Measurements from ENCODE around the gene TNFRSF21.

TNFRSF21 gene

DNA sequence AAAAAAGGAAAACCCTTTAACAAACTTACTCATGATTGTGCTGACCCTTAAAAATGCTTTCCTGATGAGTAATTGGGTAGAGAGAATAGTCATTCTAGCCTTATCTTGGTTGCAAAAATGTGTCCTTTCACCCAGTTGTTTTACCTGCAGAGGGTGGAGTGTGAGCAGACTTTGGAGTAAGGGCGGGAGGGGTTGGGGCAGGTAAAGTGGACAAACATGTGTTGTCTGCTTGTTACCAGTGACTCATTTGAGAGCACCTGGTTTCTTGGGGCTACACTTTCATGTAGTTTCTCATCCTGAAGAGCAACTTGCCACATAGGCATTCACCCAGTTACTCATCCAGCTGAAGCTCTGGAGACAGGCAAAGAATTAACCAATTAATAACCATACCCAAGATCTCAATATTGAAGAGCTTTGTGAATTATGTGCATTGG is 121.1 kb downstream of the TNFRSF21 start:
- no peak overlapping the region for H3K27ac ChIP-seq (ENCODE audit: low read depth, low read length)
- no peak overlapping the region for H3K4me3 ChIP-seq (ENCODE audit: low read depth in 1 of 5, low read length in 5 of 5)
- H3K9ac ChIP-seq (ENCODE audit: low read length in 5 of 5), result no peak overlapping the region
- H3K36me3 ChIP-seq (ENCODE audit: control insufficient read depth in 5 of 5, insufficient read depth in 5 of 5, low read length in 5 of 5), result no peaks in the 10 kb centered on the region
- H3K27me3 ChIP-seq (ENCODE audit: control insufficient read depth in 5 of 5, insufficient read depth in 4 of 5, low read length in 5 of 5), result no peaks in the 10 kb centered on the region
- no peaks in the 10 kb centered on the region for H3K9me3 ChIP-seq (ENCODE audit: control insufficient read depth in 5 of 5, low read length in 5 of 5)
- no peaks in the 10 kb centered on the region for H3K4me1 ChIP-seq (ENCODE audit: control insufficient read depth in 5 of 5, insufficient read depth in 5 of 5, low read length in 5 of 5)

DNA sequence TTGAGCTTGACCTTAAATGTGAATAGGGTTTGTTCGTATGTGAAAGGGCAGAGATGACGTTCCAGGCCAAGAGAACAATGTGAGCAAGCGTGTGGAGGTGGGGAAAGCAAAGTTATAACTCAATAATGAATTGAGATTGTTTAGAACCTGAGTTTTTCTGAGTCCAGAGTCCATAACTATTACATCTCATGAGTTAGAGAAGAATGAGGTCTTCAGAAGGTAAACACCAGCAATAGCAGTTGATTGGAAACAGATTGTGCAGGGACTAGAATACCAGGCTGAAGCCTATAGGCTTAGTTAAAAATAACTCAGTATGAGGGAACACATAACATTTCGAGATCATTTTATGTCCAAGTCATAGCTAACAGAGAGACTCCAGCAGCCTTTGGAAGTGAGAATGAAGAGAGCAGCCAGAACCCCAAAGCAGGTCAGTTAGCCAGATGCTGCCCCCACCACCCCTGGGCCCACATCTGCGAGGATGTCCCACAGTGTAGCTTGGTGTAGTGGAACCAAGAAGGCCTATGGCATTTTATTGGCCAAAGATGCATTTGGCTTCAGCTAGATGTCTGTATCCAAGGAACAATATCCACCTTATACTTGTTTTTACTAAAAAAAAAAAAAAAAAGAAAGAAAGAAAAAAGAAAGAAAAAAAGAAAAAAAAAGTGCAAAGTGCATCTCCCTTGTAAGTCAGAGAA is 121.7 kb downstream of the TNFRSF21 start:
- H3K9me3 ChIP-seq (ENCODE audit: control insufficient read depth in 5 of 5, low read length in 5 of 5), result no peaks in the 10 kb centered on the region
- H3K9ac ChIP-seq (ENCODE audit: low read length in 5 of 5), result no peak overlapping the region
- no peaks in the 10 kb centered on the region for H3K27me3 ChIP-seq (ENCODE audit: control insufficient read depth in 5 of 5, insufficient read depth in 4 of 5, low read length in 5 of 5)
- H3K4me1 ChIP-seq (ENCODE audit: control insufficient read depth in 5 of 5, insufficient read depth in 5 of 5, low read length in 5 of 5), result no peaks in the 10 kb centered on the region
- no peak overlapping the region for H3K27ac ChIP-seq (ENCODE audit: low read depth, low read length)
- H3K36me3 ChIP-seq (ENCODE audit: control insufficient read depth in 5 of 5, insufficient read depth in 5 of 5, low read length in 5 of 5), result no peaks in the 10 kb centered on the region
- no peak overlapping the region for H3K4me3 ChIP-seq (ENCODE audit: low read depth in 1 of 5, low read length in 5 of 5)

DNA sequence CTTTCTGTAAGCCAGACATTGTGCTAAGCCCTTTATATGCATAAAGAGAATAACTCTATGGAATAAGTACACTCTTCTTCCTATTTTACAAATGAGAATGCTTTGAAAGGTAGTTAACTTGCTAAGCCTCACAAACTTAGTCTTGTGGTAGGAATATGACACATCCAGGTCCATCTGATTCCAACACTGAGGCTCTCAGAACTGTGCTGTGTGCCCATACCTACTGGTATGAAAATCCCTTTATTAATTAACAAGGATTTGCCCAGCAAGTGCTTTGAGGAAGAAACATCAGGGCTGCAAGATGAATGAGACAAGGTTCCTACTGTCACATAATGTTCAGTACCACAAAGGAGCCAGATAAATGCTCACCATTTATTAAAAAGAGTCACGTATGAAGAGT is 122.6 kb downstream of the TNFRSF21 start:
- Histone ChIP-seq H3K36me3 (ENCODE audit: control insufficient read depth in 5 of 5, insufficient read depth in 5 of 5, low read length in 5 of 5) (no peaks in the 10 kb centered on the region), H3K9me3 (ENCODE audit: control insufficient read depth in 5 of 5, low read length in 5 of 5) (no peaks in the 10 kb centered on the region), H3K27ac (ENCODE audit: low read depth, low read length) (no peak overlapping the region), H3K4me1 (ENCODE audit: control insufficient read depth in 5 of 5, insufficient read depth in 5 of 5, low read length in 5 of 5) (no peaks in the 10 kb centered on the region), H3K4me3 (ENCODE audit: low read depth in 1 of 5, low read length in 5 of 5) (no peak overlapping the region), H3K27me3 (ENCODE audit: control insufficient read depth in 5 of 5, insufficient read depth in 4 of 5, low read length in 5 of 5) (no peaks in the 10 kb centered on the region), H3K9ac (ENCODE audit: low read length in 5 of 5) (no peak overlapping the region)

DNA sequence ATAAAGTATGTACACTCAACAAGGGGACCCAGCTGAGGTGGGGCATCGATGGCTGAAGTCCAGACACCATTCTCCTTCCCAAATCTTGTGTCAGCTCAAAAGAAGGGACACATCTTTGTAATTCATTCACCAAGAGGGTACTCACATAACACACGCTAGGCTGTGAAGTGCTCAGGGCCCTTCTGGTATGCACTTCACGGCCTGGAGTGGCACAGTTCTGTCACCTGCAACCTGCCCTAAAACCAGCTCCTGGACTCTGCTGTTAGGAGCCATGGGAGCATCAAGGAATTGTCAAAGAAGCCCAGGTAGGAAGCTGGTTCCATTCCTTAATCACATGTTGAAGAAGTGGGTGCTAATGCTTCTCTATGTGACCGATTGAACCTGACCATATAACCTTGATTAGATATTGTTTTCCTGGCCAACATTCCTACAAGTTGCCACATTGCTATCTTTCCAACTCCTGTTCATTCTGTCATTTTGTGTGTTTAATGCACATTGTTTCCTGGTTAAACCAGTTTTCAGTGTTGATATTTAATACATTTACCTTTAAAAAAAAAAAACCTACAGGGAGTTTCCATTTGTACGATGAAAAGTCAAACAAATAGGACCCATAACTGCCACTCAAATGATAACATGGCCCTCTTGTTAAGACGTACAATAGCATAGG is 127.3 kb downstream of the TNFRSF21 start:
- Histone ChIP-seq H3K9me3 (ENCODE audit: control insufficient read depth in 5 of 5, low read length in 5 of 5) (no peaks in the 10 kb centered on the region), H3K4me1 (ENCODE audit: control insufficient read depth in 5 of 5, insufficient read depth in 5 of 5, low read length in 5 of 5) (no peaks in the 10 kb centered on the region), H3K36me3 (ENCODE audit: control insufficient read depth in 5 of 5, insufficient read depth in 5 of 5, low read length in 5 of 5) (no peaks in the 10 kb centered on the region), H3K27me3 (ENCODE audit: control insufficient read depth in 5 of 5, insufficient read depth in 4 of 5, low read length in 5 of 5) (no peaks in the 10 kb centered on the region), H3K4me3 (ENCODE audit: low read depth in 1 of 5, low read length in 5 of 5) (no peak overlapping the region), H3K9ac (ENCODE audit: low read length in 5 of 5) (no peak overlapping the region), H3K27ac (ENCODE audit: low read depth, low read length) (no peak overlapping the region)

DNA sequence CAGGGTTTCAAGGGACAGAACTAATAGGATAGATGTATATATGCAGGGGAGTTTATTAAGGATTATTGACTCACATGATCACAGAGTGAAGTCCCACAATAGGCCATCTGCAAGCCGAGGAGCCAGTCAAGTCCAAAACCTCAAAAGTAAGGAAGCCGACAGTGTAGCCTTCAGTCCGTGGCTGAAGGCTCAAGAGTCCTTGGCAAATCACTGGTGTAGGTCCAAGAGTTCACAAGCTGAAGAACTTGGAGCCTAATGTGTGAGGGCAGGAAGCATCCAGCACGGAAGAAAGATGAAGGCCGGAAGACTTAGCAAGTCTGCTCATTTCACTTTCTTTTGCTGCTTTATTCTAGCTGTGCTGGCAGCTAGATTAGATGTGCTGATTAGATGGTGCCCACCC is 128.0 kb downstream of the TNFRSF21 start:
- H3K27me3 ChIP-seq (ENCODE audit: control insufficient read depth in 5 of 5, insufficient read depth in 4 of 5, low read length in 5 of 5), result no peaks in the 10 kb centered on the region
- H3K9me3 ChIP-seq (ENCODE audit: control insufficient read depth in 5 of 5, low read length in 5 of 5), result no peaks in the 10 kb centered on the region
- H3K9ac ChIP-seq (ENCODE audit: low read length in 5 of 5), result no peak overlapping the region
- no peak overlapping the region for H3K4me3 ChIP-seq (ENCODE audit: low read depth in 1 of 5, low read length in 5 of 5)
- no peaks in the 10 kb centered on the region for H3K36me3 ChIP-seq (ENCODE audit: control insufficient read depth in 5 of 5, insufficient read depth in 5 of 5, low read length in 5 of 5)
- H3K4me1 ChIP-seq (ENCODE audit: control insufficient read depth in 5 of 5, insufficient read depth in 5 of 5, low read length in 5 of 5), result no peaks in the 10 kb centered on the region
- no peak overlapping the region for H3K27ac ChIP-seq (ENCODE audit: low read depth, low read length)
